Nephron progenitor cell (in vitro differentiated cells): ENCODE measurements around the gene NDUFB11.
"Not testable (repeated sequence)": the region's sequence is repeated elsewhere in the genome, so short reads cannot be mapped to it uniquely, and the experiment has no call there.

Experiments
- DNase-seq: peaks from one replicate; pipeline ENCODE4 v3.0.0; 2021
- H3K27ac Mint-ChIP-seq: 2 replicates; pipeline ENCODE4 v1.8.0; 2021; ENCODE audit warnings: mild to moderate bottlenecking, moderate library complexity, mixed read lengths
- H3K27me3 Mint-ChIP-seq: 2 replicates; pipeline ENCODE4 v1.8.0; 2021; ENCODE audit warnings: mild to moderate bottlenecking, low read depth, mixed read lengths; ENCODE audit not compliant: poor library complexity
- H3K36me3 Mint-ChIP-seq: 2 replicates; pipeline ENCODE4 v1.8.0; 2021; ENCODE audit warnings: low read depth, mixed read lengths
- H3K4me1 Mint-ChIP-seq: 2 replicates; pipeline ENCODE4 v1.8.0; 2021; ENCODE audit warnings: mixed read lengths
- H3K4me3 Mint-ChIP-seq: 2 replicates; pipeline ENCODE4 v1.8.0; 2021; ENCODE audit warnings: mild to moderate bottlenecking, moderate library complexity, mixed read lengths
- H3K9me3 Mint-ChIP-seq: 2 replicates; pipeline ENCODE4 v1.8.0; 2021; ENCODE audit warnings: mild to moderate bottlenecking, moderate library complexity, mixed read lengths
- TF ChIP-seq, protein P1 (sequence below): fragments of 200-600 bp; sonication (generic); IDR thresholded peaks from 2 replicates; pipeline ENCODE4 v1.5.0; 2021; ENCODE audit warnings: antibody characterized with exemption

The NDUFB11 gene

DNA sequence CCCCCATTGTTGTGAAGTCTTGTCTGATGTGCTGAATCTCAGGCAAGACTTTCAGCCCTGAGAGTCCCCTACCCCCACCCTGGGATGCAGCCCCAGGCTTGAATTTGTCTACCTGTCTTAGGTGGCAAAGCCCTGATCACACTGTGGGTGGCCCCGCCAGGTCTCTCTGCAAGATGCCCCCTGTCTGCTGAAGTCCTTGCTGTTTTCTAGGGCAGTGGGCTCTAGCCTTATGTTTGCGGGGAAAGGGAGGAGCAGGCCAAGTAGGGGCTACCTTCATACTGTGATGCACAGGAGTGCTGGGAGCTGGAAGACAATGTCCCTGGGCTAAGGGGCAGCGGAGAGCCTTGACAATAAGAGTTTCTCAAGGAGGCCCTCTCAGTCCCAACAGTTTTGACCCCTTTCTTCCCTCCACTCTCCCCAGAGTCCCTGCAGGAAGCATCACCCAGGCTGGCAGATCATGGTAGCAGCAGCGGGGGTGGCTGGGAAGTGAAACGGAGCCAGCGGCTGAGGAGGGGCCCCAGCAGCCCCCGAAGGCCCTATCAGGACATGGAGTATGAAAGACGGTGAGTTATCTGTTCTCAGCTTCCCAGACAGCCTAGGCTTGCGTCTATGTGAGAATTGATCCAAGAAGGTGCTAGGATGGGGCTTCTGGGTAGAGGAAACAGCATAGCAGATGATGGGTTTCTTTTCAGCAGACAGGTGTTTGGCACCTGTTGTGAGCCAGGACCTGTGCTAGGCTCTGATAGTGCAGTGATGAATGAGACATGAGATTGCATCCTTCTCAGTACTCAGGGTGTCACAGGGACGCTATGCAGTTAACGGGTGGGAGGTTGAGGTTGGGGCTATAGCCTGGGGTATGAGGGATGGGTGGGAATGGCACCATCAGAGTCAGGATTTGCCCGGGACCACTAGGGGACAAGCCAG lies 2.7 kb upstream of the NDUFB11 start:
- Mint-ChIP-seq H3K36me3 (peaks cover 48% of the 10 kb centered on the region), H3K4me1 (peaks cover 30% of the 10 kb centered on the region), H3K9me3 (peaks cover 58% of the 10 kb centered on the region), H3K4me3 (peak overlapping the region; percentile 68), H3K27me3 (no peaks in the 10 kb centered on the region), H3K27ac (no peak overlapping the region)
- TF ChIP-seq, protein P1, sequence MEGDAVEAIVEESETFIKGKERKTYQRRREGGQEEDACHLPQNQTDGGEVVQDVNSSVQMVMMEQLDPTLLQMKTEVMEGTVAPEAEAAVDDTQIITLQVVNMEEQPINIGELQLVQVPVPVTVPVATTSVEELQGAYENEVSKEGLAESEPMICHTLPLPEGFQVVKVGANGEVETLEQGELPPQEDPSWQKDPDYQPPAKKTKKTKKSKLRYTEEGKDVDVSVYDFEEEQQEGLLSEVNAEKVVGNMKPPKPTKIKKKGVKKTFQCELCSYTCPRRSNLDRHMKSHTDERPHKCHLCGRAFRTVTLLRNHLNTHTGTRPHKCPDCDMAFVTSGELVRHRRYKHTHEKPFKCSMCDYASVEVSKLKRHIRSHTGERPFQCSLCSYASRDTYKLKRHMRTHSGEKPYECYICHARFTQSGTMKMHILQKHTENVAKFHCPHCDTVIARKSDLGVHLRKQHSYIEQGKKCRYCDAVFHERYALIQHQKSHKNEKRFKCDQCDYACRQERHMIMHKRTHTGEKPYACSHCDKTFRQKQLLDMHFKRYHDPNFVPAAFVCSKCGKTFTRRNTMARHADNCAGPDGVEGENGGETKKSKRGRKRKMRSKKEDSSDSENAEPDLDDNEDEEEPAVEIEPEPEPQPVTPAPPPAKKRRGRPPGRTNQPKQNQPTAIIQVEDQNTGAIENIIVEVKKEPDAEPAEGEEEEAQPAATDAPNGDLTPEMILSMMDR, result no peak
- DNase-seq, result no peak

DNA sequence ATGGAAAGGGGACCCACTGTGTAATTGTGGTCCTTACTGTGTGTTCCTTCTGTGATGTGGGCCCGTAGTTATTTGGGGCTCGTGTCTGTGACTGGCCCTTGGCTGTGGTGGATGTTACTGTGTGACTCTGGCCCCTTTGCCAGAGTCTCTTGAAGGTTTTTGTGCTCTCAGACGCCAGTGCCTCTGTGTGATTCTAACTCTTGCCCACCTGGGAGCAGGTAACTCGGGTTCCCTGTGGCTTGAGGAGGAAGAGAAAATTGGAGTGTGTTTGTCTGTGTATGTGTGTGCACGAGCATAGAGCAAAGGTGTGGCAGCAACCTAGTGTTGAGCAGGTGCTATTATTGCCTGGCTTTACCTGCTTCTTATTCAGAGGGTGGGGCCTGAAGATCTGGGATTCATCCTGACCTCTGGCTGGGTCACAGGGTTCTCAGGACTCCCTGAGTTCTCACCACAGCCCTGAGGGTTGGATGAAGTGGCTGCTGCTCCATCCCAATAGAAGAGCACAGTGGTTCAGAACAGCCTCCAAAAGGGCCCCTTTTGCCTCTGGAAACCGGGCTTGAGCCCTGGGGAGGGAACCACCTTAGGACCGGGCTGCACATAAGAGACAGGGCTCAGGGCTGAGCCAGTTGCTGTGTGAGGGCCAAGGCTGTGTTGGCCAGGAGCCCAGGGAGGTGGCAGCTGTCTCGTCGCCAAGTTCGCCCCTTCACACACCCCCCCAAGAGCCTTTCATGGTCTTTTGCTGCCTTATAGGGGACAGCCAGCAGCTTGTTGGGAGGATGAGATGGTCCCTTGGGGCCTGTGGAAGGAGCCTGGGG lies 1.8 kb upstream of the NDUFB11 start:
- TF ChIP-seq, protein P1, result no peak
- Mint-ChIP-seq H3K9me3 (peaks cover 59% of the 10 kb centered on the region), H3K27ac (no peak overlapping the region), H3K4me1 (peaks cover 25% of the 10 kb centered on the region), H3K4me3 (peak overlapping the region; percentile 98), H3K36me3 (peaks cover 49% of the 10 kb centered on the region), H3K27me3 (no peaks in the 10 kb centered on the region)
- DNase-seq, result no peak

DNA sequence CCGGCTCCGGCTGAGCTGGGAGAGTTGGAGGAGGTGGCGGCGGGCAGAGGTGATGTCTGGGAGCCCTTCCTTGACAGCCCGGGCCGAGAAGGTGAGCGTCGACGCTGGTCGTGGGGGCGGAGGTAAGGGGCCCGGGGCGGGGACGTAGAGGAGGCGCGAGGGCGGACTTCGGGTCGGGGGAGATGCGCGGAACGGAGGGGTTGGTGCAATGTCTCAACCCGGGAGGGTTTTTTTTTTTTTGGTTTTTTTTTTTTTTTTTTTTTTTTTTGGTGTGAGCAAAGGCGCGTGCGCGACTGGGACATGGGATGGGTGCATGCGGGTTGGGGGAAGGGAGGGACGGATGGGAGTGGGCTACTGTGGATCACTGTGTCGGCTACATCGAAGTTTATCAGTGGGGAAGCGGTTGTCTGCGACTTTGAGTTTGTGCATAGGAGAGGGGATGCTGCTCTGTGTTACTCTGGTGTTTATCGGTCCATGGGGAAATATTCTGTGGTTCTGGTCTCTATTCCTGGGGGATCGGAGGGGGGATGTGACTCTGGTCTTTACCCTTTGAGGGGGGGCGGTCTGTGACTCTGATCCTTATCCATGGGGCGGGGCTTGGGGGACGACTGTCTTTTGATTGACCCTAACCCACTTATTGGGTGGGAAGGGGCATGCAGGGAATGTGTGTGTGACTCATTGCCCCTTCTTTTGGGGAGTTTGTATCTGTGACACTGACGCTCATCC lies 1.1 kb upstream of the NDUFB11 start:
- H3K36me3 Mint-ChIP-seq, result peaks cover 46% of the 10 kb centered on the region
- no peaks in the 10 kb centered on the region for H3K27me3 Mint-ChIP-seq
- peak overlapping the region; percentile 99 for H3K27ac Mint-ChIP-seq
- peak; percentile 9 for DNase-seq
- TF ChIP-seq, protein P1, result no peak
- H3K4me1 Mint-ChIP-seq, result peaks cover 24% of the 10 kb centered on the region
- peak overlapping the region; percentile 98 for H3K4me3 Mint-ChIP-seq
- peaks cover 59% of the 10 kb centered on the region for H3K9me3 Mint-ChIP-seq

DNA sequence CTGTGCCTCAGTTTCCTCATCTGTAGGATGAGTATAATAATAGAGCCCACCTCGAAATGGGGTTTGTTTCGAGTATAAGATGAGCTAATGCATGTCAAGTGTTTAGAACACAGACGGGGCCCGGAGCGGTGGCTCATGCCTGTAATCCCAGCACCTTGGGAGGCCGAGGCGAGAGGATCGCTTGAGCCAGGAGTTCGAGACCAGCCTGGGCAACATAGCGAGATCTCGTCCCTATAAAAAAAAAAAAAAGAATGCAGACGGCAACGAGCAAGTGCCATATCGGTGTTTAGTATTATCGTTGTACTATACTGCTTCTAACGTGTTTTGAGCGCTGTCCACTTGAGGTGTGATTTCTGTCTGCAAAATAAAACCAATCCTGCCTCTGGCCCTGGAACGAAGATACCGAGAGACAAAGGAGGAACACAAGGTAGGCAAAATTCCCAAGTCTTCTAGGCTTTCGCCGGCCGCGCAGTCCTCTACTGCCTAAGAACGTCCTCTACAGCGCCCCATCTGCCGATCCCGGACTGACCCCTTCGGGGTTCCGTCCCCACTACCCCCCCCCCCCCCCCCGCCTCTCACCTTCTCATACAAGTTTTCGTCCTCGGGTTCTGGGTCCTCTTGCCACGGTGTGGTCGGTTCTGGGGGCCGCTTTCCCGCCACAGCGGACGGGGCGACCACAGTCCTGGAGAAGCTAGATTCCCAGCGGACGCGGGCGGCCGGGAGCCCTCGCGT lies 442 bp downstream of the NDUFB11 start:
- peaks cover 63% of the 10 kb centered on the region for H3K9me3 Mint-ChIP-seq

DNA sequence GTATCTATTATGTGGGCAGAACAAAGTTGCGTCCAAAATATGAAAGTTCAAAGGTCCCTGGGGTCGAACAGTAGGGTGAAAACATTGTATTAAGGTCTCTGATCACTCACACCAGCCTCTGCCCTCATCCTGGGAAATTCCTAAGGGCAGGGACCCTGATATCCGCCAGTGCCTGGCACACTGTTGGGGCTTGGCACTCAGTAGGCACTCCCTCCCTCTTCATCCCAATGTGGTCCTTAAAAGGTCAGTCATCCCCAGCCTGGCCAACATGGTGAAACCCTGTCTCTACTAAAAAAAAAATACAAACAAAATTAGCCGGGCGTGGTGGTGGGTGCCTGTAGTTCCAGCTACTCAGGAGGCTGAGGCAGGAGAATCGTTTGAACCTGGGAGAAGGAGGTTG lies 6.3 kb downstream of the NDUFB11 start:
- Mint-ChIP-seq H3K4me3 (no peak overlapping the region), H3K27ac (no peak overlapping the region), H3K27me3 (no peaks in the 10 kb centered on the region), H3K4me1 (peaks cover 2% of the 10 kb centered on the region), H3K36me3 (peaks cover 22% of the 10 kb centered on the region), H3K9me3 (peaks cover 65% of the 10 kb centered on the region)
- no peak for DNase-seq
- TF ChIP-seq, protein P1, result no peak

More for the DNA sequence above, 442 bp downstream of the NDUFB11 start:
- TF ChIP-seq, protein P1, result no peak
- peaks cover 41% of the 10 kb centered on the region for H3K36me3 Mint-ChIP-seq
- peak overlapping the region; percentile 96 for H3K27ac Mint-ChIP-seq
- peak overlapping the region; percentile 98 for H3K4me3 Mint-ChIP-seq
- H3K27me3 Mint-ChIP-seq, result no peaks in the 10 kb centered on the region
- H3K4me1 Mint-ChIP-seq, result peaks cover 24% of the 10 kb centered on the region
- no peak for DNase-seq

DNA sequence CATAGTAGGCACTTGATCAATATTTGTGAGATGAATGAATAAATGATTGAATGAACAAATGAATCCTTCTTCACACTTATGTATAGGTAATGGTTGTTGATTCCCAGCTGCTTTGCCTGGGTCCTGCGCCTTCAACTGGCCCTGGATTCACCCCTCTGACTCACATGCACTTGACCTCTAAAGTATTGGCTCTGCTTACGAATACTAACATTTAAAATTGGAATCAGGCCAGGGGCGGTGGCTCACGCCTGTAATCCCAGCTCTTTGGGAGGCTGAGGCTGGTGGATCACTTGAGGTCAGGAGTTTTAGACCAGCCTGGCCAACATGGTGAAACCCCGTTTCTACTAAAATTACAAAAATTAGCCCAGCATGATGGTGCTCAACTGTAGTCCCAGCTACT lies 8.9 kb downstream of the NDUFB11 start:
- not testable (repeated sequence) for H3K4me3 Mint-ChIP-seq, H3K4me1 Mint-ChIP-seq, H3K27ac Mint-ChIP-seq, DNase-seq, H3K27me3 Mint-ChIP-seq, H3K36me3 Mint-ChIP-seq
- H3K9me3 Mint-ChIP-seq, result peaks cover 56% of the 10 kb centered on the region
